NCI-H510A (cell line): ENCODE measurements around the gene DDX47.

Experiments used
- DNase-seq: peaks from one replicate; lab custom pipeline; 2025; lab: John Stamatoyannopoulos, UW

DDX47 gene

GRCh38 chr12:12813120-12814101 lies at the start of gene DDX47:
DDX47 (plus strand) TSS chr12:12813346; CDS start chr12:12813368, 22 bp downstream.
- DNase-seq: peak; percentile 85

DNA sequence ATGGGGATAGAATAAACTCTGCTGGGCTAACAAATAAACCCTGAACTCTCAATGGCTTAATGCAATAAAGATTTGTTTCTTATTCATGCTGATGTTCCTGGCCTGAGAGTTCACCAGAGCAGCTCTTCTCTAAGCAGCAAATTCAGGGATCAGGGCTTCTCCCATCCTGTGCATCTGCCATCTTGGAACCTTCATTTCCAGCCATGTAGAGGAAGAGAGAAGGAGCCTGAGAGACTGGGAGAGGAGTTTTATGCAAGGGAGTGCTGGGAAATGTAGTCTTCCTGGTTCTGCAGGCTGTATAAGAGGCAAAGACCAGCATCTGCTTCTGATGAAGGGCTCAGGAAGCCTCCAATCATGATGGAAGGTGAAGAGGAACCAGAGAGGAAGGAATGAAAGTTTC lies 48.3 kb upstream of the DDX47 start:
- DNase-seq: no peak

- DNase-seq: no peak
These were observed 42.9 kb upstream of the DDX47 start for GRCh38 chr12:12770262-12770661.

DNA sequence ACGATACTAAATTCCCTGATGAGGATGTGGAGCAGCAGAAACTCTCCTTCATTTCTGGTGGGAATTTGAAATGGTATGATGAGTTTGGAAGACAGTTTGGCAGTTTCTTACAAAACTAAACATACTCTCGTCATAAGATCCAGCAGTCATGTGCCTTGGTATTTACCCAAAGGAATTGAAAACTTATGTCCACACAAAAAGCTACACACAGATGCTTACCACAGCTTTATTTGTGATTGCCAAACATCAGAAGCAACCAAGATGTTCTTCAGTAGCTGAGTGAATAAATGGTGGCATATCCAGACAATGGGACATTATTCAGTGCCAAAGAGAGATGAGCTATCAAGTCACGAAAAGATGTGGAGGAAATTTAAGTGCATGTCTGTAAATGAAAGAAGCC lies 38.4 kb upstream of the DDX47 start:
- DNase-seq: no peak

DNA sequence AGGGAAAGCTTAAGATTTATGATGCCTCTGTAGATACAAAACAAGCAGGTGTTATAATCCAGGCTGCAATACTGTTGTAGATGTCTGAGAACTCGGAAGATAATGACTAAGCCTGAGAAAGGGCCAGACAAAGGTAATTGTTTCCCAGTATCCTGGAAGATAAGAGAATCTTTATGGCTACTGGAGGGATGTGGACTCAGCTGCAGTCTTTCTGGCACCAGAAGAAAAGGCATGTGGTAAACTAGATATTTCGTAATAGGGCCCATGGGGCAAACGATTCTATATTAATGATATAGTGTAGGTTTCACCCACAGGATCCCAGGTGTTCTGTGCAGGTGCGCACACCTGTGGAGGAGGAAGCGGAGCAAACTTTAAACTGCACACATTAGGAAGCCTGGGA lies 36.9 kb upstream of the DDX47 start:
- DNase-seq: no peak

- DNase-seq: no peak
These were observed 36.1 kb upstream of the DDX47 start for GRCh38 chr12:12777092-12777491.

GRCh38 chr12:12779007-12779406 lies 34.1 kb upstream of the DDX47 start:
- DNase-seq: no peak

GRCh38 chr12:12779529-12779928 lies 33.6 kb upstream of the DDX47 start:
- DNase-seq: peak; percentile 38

- no peak for DNase-seq
These were observed 29.0 kb upstream of the DDX47 start for GRCh38 chr12:12784116-12784515.

DNA sequence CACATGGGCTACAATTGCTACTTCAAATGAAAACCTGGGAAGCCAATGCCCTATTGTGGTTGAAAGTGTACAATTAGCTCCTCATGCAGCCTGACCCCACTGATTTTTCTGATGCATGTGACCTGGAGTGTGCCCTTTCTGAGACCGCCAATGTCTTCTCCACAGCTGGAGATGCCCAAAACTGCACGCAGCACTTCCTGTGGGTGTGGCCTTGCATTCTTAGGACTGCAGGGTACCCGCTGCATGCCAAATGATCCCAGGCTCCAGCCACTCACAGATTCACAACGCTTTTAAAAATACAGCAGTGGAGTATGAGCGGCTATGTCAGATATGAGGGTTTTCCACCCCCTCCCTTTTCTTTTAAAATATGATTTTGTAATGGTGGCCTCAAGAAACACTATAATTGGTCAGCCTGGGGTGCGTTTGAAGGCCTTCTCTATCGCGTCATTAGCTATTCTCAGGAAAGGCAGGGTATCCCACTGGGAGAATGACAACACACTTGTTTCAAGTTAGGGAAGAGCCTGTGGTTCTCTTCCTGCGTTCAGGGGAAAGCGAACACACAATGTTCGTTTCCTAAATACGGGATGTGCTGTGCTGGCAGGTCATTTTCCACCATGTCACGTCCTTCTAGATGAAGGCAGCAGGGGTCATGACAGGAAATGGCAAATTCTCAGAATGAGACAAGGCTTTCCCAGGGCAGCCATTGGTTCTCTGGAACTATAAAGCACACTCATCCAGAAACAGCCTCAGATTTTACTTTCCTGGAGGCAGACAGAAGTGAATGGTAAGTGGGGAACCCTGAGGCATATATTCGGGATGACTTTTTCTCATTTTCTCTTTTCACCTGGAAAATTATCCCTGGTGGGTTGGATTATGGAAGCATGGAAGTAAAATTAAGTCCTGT lies 28.0 kb upstream of the DDX47 start, which contains the start of gene APOLD1:
APOLD1 (plus strand) TSS at position 749 of the 904 bp plus-strand sequence; CDS start at position 782, 33 bp downstream.
- DNase-seq: no peak

DNA sequence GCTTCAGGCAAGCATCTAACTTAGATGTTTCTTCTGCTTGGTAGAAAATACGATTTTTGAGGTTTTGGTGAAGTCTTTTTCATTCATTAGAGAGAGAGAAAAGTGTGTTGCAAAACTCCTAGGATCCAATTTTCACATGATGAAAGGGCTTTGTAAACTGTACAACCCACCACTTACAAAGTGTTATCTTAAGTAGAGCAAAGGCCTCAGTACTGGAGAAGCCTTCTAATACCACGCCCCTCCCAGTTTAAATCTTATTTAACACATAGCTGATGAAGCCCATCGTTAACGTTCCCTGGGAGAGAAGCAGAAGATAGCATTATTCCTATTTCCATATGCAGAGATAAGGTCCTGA lies 26.8 kb upstream of the DDX47 start:
- DNase-seq: no peak

DNA sequence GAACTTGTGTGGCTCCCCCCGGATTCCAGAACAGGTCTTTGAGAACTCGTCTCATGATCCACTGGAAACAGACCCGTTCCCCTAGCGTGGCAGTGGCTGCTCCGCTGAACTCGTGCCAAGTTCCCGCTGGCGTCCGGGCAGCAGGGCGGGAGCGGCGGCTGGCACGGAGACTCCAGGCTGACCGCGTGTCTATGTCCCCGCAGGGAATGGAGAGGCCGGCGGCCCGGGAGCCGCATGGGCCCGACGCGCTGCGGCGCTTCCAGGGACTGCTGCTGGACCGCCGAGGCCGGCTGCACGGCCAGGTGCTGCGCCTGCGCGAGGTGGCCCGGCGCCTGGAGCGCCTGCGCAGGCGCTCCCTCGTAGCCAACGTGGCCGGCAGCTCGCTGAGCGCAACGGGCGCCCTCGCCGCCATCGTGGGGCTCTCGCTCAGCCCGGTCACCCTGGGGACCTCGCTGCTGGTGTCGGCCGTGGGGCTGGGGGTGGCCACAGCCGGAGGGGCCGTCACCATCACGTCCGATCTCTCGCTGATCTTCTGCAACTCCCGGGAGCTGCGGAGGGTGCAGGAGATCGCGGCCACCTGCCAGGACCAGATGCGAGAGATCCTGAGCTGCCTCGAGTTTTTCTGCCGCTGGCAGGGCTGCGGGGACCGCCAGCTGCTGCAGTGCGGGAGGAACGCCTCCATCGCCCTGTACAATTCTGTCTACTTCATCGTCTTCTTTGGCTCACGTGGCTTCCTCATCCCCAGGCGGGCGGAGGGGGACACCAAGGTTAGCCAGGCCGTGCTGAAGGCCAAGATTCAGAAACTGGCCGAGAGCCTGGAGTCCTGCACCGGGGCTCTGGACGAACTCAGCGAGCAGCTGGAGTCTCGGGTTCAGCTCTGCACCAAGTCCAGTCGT lies 26.2 kb upstream of the DDX47 start:
- peak; percentile 46 for DNase-seq

GRCh38 chr12:12788131-12788530 lies 25.0 kb upstream of the DDX47 start:
- DNase-seq: no peak

GRCh38 chr12:12788675-12789368 lies 24.3 kb upstream of the DDX47 start:
- peak; percentile 45 for DNase-seq

GRCh38 chr12:12790956-12791355 lies 22.2 kb upstream of the DDX47 start:
- no peak for DNase-seq

- DNase-seq: no peak
These were observed 21.3 kb upstream of the DDX47 start for GRCh38 chr12:12791756-12792369.

- no peak for DNase-seq
These were observed 20.7 kb upstream of the DDX47 start for GRCh38 chr12:12792421-12792820.

- no peak for DNase-seq
These were observed 18.5 kb upstream of the DDX47 start for GRCh38 chr12:12794686-12795085.

- no peak for DNase-seq
These were observed 17.0 kb upstream of the DDX47 start for GRCh38 chr12:12796171-12796570.
